GM23338 (cell line): ENCODE results near the gene MAST2. TPM values are rescaled to one million over a fixed set of nuclear protein-coding genes. Genes with fewer than 3 reads are reported as not detected.

Experiments used
- ATAC-seq: fragments of 200-7000 bp; cut with Tn5 transposase; 3 replicates; pipeline ENCODE4 v1.9.1; 2020
- DNase-seq: peaks from one replicate; pipeline ENCODE4 v3.0.0-alpha.2; 2015; ENCODE audit warnings: low spot score
- H2AFZ ChIP-seq: fragments of 200-600 bp; sonication (generic); 2 replicates; pipeline ENCODE4 v1.8.0; 2016; ENCODE audit warnings: antibody characterized with exemption, mild to moderate bottlenecking, moderate library complexity
- H3F3A ChIP-seq: fragments of 200-600 bp; sonication (generic); replicated peaks from 2 replicates; pipeline ENCODE4 v1.8.0; 2017; ENCODE audit warnings: antibody characterized with exemption, mixed run types, low read depth
- H3K27ac ChIP-seq: fragments of 200-600 bp; sonication (generic); 2 replicates; pipeline ENCODE4 v1.6.1; 2016; ENCODE audit warnings: low read depth
- H3K27me3 ChIP-seq: fragments of 200-600 bp; sonication (generic); 2 replicates; pipeline ENCODE4 v1.8.0; 2016; ENCODE audit warnings: mild to moderate bottlenecking, mixed run types, moderate library complexity; ENCODE audit not compliant: insufficient read depth
- H3K36me3 ChIP-seq: fragments of 200-600 bp; sonication (generic); 2 replicates; pipeline ENCODE4 v1.8.0; 2016; ENCODE audit warnings: mild to moderate bottlenecking; ENCODE audit not compliant: insufficient read depth
- H3K4me1 ChIP-seq: fragments of 200-600 bp; sonication (generic); 2 replicates; pipeline ENCODE4 v1.8.0; 2016; ENCODE audit warnings: mild to moderate bottlenecking, moderate library complexity; ENCODE audit not compliant: insufficient read depth
- H3K4me2 ChIP-seq: fragments of 200-600 bp; sonication (generic); 2 replicates; pipeline ENCODE4 v1.7.1; 2017; ENCODE audit warnings: mixed run types
- H3K4me3 ChIP-seq: fragments of 200-600 bp; sonication (generic); 2 replicates; pipeline ENCODE4 v1.6.1; 2016; ENCODE audit warnings: mixed run types
- H3K79me2 ChIP-seq: fragments of 200-600 bp; sonication (generic); replicated peaks from 2 replicates; pipeline ENCODE4 v1.8.0; 2017; ENCODE audit warnings: mild to moderate bottlenecking; ENCODE audit not compliant: insufficient read depth
- H3K9me2 ChIP-seq: fragments of 200-600 bp; sonication (generic); 2 replicates; pipeline ENCODE4 v1.8.0; 2017; ENCODE audit not compliant: insufficient read depth
- H4K20me1 ChIP-seq: fragments of 200-600 bp; sonication (generic); replicated peaks from 2 replicates; pipeline ENCODE4 v1.8.0; 2017; ENCODE audit warnings: mild to moderate bottlenecking; ENCODE audit not compliant: insufficient read depth
- H3K27ac Mint-ChIP-seq: 2 replicates; pipeline ENCODE4 v1.8.0; 2020; ENCODE audit warnings: inconsistent platforms, mild to moderate bottlenecking, moderate library complexity, mixed read lengths
- H3K27me3 Mint-ChIP-seq: 3 replicates; pipeline ENCODE4 v1.8.0; 2022; ENCODE audit warnings: low read depth, mild to moderate bottlenecking, moderate library complexity, mixed read lengths, inconsistent platforms; ENCODE audit not compliant: insufficient read depth, poor library complexity
- H3K36me3 Mint-ChIP-seq: 3 replicates; pipeline ENCODE4 v1.8.0; 2021; ENCODE audit warnings: low read depth, mild to moderate bottlenecking, inconsistent platforms, moderate library complexity, mixed read lengths
- H3K4me1 Mint-ChIP-seq: 3 replicates; pipeline ENCODE4 v1.8.0; 2020; ENCODE audit warnings: mild to moderate bottlenecking, inconsistent platforms, mixed read lengths
- H3K4me3 Mint-ChIP-seq: 3 replicates; pipeline ENCODE4 v1.8.0; 2021; ENCODE audit warnings: moderate library complexity, mild to moderate bottlenecking, inconsistent platforms, mixed read lengths
- H3K9me3 Mint-ChIP-seq: 3 replicates; pipeline ENCODE4 v1.8.0; 2020; ENCODE audit warnings: moderate library complexity, mild to moderate bottlenecking, inconsistent platforms, mixed read lengths
- CREB1 ChIP-seq: fragments of 250-450 bp; sonication (Bioruptor Pico); IDR thresholded peaks from 2 replicates; pipeline ENCODE4 v1.5.0; 2020; ENCODE audit warnings: low read depth, mild to moderate bottlenecking, moderate library complexity
- EZH2 ChIP-seq: fragments of 200-600 bp; sonication (generic); IDR thresholded peaks from one replicate; pipeline ENCODE4 v1.8.0; 2017; ENCODE audit warnings: antibody characterized with exemption, mild to moderate bottlenecking, low read depth; ENCODE audit not compliant: unreplicated experiment
- EZH2phosphoT487 ChIP-seq: fragments of 200-600 bp; sonication (generic); IDR thresholded peaks from one replicate; pipeline ENCODE4 v1.8.1; 2018; ENCODE audit warnings: antibody characterized with exemption; ENCODE audit not compliant: unreplicated experiment
- JUNB ChIP-seq: IDR thresholded peaks from one replicate; pipeline ENCODE4 v1.6.1; 2016; ENCODE audit warnings: antibody characterized with exemption; ENCODE audit not compliant: unreplicated experiment
- NANOG ChIP-seq: IDR thresholded peaks from 2 replicates; pipeline ENCODE4 v1.6.1; 2016; ENCODE audit warnings: antibody characterized with exemption, borderline replicate concordance
- POLR2AphosphoS5 ChIP-seq: IDR thresholded peaks from 2 replicates; pipeline ENCODE4 v1.6.1; 2016; ENCODE audit warnings: antibody characterized with exemption, low read depth
- STAT1 ChIP-seq: IDR thresholded peaks from one replicate; pipeline ENCODE4 v1.6.1; 2016; ENCODE audit warnings: antibody characterized with exemption; ENCODE audit not compliant: unreplicated experiment
- ZNF114 ChIP-seq: fragments of 250-450 bp; sonication (Bioruptor Pico); IDR thresholded peaks from 2 replicates; pipeline ENCODE4 v1.5.0; 2020; ENCODE audit warnings: mild to moderate bottlenecking, moderate library complexity
- ZNF331 ChIP-seq: fragments of 250-450 bp; sonication (Bioruptor Pico); IDR thresholded peaks from 2 replicates; pipeline ENCODE4 v1.5.0; 2020; ENCODE audit warnings: low read depth, mild to moderate bottlenecking, moderate library complexity
- ZNF462 ChIP-seq: fragments of 250-450 bp; sonication (Bioruptor Pico); IDR thresholded peaks from 2 replicates; pipeline ENCODE4 v1.5.0; 2020; ENCODE audit warnings: mild to moderate bottlenecking, moderate library complexity
- polyA plus RNA-seq: library from polyadenylated mRNA; unstranded; fragments of >200 nt; fragmentation: Nextera tagmentation; extraction: Ambion mirVana; gene quantifications from 2 replicates; pipeline ENCODE4 v1.2.1, GENCODE V29; 2016
- total RNA-seq: library from RNA; depleted of rRNA; stranded (reverse); fragments of >200 nt; shearing (Covaris generic); gene quantifications from 2 replicates; pipeline ENCODE4 v1.2.3, GENCODE V29; 2014
- TF ChIP-seq, protein P1 (sequence below): IDR thresholded peaks from one replicate; pipeline ENCODE4 v1.6.1; 2018; ENCODE audit warnings: antibody characterized with exemption; ENCODE audit not compliant: unreplicated experiment
- TF ChIP-seq, protein P2 (sequence below): IDR thresholded peaks from 2 replicates; pipeline ENCODE4 v1.6.1; 2016; ENCODE audit warnings: antibody characterized with exemption

The MAST2 gene
- total and polyA plus RNA-seq, 2 experiments from 2014 or later, result 11.5 to 57.7 TPM

GRCh38 chr1:45987204-45987603 is 183.8 kb downstream of the MAST2 start:
- H3K4me2 ChIP-seq, result no peak overlapping the region
- DNase-seq (no peak), ATAC-seq (no peak)
- H3K27ac ChIP-seq, result no peak overlapping the region
- peaks cover 15% of the 10 kb centered on the region for H3K79me2 ChIP-seq
- peaks cover 1% of the 10 kb centered on the region for H3K27me3 Mint-ChIP-seq
- no peaks in the 10 kb centered on the region for H3K36me3 ChIP-seq
- no peaks in the 10 kb centered on the region for H3K4me1 Mint-ChIP-seq
- H3K9me2 ChIP-seq, result no peaks in the 10 kb centered on the region
- H3K9me3 Mint-ChIP-seq, result peaks cover 5% of the 10 kb centered on the region; the same call in 2 of the 3 replicates
- H3K4me3 Mint-ChIP-seq, result no peak overlapping the region
- H4K20me1 ChIP-seq, result no peaks in the 10 kb centered on the region
- no peaks in the 10 kb centered on the region for H3F3A ChIP-seq
- no peak for TF ChIP-seq EZH2phosphoT487
- TF ChIP-seq ZNF462, result no peak
- TF ChIP-seq POLR2AphosphoS5, result no peak
- TF ChIP-seq EZH2, result no peak
- TF ChIP-seq, protein P1, sequence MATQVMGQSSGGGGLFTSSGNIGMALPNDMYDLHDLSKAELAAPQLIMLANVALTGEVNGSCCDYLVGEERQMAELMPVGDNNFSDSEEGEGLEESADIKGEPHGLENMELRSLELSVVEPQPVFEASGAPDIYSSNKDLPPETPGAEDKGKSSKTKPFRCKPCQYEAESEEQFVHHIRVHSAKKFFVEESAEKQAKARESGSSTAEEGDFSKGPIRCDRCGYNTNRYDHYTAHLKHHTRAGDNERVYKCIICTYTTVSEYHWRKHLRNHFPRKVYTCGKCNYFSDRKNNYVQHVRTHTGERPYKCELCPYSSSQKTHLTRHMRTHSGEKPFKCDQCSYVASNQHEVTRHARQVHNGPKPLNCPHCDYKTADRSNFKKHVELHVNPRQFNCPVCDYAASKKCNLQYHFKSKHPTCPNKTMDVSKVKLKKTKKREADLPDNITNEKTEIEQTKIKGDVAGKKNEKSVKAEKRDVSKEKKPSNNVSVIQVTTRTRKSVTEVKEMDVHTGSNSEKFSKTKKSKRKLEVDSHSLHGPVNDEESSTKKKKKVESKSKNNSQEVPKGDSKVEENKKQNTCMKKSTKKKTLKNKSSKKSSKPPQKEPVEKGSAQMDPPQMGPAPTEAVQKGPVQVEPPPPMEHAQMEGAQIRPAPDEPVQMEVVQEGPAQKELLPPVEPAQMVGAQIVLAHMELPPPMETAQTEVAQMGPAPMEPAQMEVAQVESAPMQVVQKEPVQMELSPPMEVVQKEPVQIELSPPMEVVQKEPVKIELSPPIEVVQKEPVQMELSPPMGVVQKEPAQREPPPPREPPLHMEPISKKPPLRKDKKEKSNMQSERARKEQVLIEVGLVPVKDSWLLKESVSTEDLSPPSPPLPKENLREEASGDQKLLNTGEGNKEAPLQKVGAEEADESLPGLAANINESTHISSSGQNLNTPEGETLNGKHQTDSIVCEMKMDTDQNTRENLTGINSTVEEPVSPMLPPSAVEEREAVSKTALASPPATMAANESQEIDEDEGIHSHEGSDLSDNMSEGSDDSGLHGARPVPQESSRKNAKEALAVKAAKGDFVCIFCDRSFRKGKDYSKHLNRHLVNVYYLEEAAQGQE, result no peak
- TF ChIP-seq, protein P2, sequence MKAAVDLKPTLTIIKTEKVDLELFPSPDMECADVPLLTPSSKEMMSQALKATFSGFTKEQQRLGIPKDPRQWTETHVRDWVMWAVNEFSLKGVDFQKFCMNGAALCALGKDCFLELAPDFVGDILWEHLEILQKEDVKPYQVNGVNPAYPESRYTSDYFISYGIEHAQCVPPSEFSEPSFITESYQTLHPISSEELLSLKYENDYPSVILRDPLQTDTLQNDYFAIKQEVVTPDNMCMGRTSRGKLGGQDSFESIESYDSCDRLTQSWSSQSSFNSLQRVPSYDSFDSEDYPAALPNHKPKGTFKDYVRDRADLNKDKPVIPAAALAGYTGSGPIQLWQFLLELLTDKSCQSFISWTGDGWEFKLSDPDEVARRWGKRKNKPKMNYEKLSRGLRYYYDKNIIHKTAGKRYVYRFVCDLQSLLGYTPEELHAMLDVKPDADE, result no peak
- no peak for TF ChIP-seq ZNF331 (CRISPR knock-in tag)
- TF ChIP-seq ZNF114 (CRISPR knock-in tag), result no peak
- TF ChIP-seq NANOG, result no peak
- no peak for TF ChIP-seq JUNB
- no peak for TF ChIP-seq STAT1
- TF ChIP-seq CREB1, result no peak
- no peak overlapping the region for H3K4me3 ChIP-seq
- no peak overlapping the region for H2AFZ ChIP-seq
- H3K27me3 ChIP-seq, result no peaks in the 10 kb centered on the region
- H3K4me1 ChIP-seq, result no peaks in the 10 kb centered on the region
- peaks cover 10% of the 10 kb centered on the region; the same call in 1 of the 3 replicates for H3K36me3 Mint-ChIP-seq
- H3K27ac Mint-ChIP-seq, result no peak overlapping the region
